H7 (cell line): ENCODE data around the gene TXNDC17. TPM values are rescaled to one million over a fixed set of nuclear protein-coding genes. Genes with fewer than 3 reads are reported as not detected.
"Not testable (repeated sequence)": the region's sequence is repeated elsewhere in the genome, so short reads cannot be mapped to it uniquely, and the experiment has no call there.

Experiments used
- DNase-seq: peaks from one replicate; pipeline ENCODE4 v3.0.0; 2012
- H3K27me3 ChIP-seq: 2 replicates; pipeline ENCODE4 v1.6.0; 2011; ENCODE audit warnings: mild to moderate bottlenecking, low read length; ENCODE audit not compliant: control insufficient read depth, insufficient read depth
- H3K36me3 ChIP-seq: replicated peaks from 2 replicates; pipeline ENCODE4 v1.5.1; 2011; ENCODE audit warnings: low read length; ENCODE audit not compliant: control insufficient read depth, insufficient read depth
- H3K4me3 ChIP-seq: 2 replicates; pipeline ENCODE4 v1.5.1; 2011; ENCODE audit warnings: low read depth, mild to moderate bottlenecking, control low read depth, low read length, moderate library complexity; ENCODE audit not compliant: insufficient read depth
- total RNA-seq: library from RNA; depleted of rRNA; stranded (reverse); fragments of >200 nt; shearing (Covaris generic); gene quantifications from 2 replicates; pipeline ENCODE4 v1.2.3, GENCODE V29; 2014

The TXNDC17 gene
- total RNA-seq, 1 experiment from 2014 or later, result 172 TPM

DNA sequence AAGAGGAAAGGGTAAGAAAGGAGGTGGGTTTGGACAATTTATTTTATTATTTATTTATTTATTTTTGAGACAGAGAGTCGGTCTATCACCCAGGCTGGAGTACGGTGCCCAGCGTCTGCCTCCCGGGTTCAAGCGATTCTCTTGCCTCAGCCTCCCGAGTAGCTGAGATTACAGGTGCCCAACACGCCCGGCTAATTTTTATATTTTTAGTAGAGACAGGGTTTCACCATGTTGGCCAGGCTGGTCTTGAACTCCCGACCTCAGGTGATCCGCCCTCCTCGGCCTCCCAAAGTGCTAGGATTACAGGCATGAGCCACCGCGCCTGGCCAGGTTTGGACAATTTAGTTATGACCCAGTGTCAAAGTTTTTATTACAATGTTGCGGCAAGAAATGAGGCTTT, 22.3 kb downstream of the TXNDC17 start:
- H3K27me3 ChIP-seq, H3K36me3 ChIP-seq, DNase-seq, H3K4me3 ChIP-seq: not testable (repeated sequence)

DNA sequence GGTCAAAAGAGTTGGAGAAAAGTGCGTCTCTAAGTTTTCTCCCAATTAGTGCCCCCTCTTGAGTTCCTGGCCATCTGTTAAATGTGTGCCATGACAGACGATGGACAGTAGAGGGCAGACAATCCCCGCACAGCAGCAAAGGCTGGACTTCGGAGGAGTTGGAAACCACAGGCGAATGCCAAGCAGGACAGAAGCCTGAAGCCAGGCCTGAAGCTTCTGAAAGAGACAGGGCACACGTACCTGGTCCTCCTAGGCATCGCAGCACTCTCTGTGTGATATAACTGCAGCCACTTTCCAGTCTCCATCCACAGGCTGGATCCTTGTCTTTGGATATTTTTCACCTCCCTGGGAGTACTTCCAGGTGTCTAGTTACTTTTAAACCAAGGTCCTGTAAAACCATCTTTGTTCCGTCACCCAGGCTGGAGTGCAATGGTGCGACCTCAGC, 25.2 kb downstream of the TXNDC17 start:
- Histone ChIP-seq H3K36me3 (no peaks in the 10 kb centered on the region), H3K4me3 (no peak overlapping the region), H3K27me3 (peaks cover 5% of the 10 kb centered on the region)
- DNase-seq, result peak; percentile 88

DNA sequence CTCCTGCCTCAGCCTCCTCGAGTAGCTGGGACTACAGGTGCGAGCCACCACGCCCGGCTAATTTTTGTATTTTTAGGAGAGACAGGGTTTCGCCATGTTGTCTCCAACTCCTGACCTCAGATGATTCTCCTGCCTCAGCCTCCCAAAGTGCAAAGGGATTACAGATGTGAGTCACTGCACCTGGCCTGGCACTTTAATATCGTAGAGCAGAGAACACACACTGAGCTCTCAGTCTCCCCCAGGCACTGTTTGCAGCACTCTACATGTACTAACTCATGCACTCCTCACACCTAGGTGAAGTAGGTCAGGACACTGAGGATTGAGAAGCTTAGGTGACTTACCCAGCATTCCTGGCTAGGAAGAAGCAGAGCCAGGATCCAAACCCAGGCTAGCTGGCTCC, 25.7 kb downstream of the TXNDC17 start:
- Histone ChIP-seq H3K27me3 (peaks cover 2% of the 10 kb centered on the region), H3K36me3 (no peaks in the 10 kb centered on the region), H3K4me3 (no peak overlapping the region)
- no peak for DNase-seq

DNA sequence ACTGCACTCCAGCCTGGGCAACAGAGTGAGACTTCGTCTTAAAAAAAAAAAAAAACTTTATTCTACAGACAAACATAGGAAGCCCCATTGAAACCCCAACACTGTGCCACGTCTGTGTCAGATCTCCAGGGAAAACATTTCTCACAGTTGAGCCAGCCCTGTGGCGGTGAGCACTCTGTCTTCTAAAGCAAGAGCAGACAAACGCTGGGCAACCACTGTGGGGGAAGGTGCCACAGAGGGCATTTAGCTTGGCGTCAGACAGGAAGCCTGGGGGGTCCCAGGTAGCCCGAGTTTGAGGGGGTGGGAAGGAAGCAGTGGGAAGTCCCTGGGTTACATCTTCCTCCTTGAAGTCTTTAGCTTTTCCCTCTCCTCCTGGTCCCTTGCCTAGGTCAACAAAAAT, 26.7 kb downstream of the TXNDC17 start:
- no peaks in the 10 kb centered on the region for H3K36me3 ChIP-seq
- H3K27me3 ChIP-seq, result peaks cover 1% of the 10 kb centered on the region
- H3K4me3 ChIP-seq, result no peak overlapping the region
- DNase-seq, result no peak

DNA sequence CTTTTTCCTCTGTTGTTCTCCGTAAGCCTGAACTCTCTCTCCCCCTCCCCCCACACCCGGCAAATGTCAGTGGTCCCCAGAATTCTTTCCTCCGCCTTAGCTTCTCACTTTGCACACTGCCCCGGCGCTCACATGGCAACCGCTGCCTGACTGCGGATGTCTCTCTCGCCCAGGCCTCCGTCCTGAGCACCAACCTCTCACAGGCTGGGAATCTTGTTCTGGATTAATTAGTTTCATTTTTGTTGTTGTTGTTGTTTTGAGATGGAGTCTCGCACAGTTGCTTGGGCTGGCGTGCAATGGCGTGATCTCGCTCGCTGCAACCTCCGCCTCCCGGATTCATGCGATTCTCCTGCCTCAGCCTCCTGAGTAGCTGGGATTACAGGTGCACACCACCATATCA, 27.4 kb downstream of the TXNDC17 start:
- Histone ChIP-seq H3K36me3 (no peaks in the 10 kb centered on the region), H3K4me3 (no peak overlapping the region), H3K27me3 (peaks cover 1% of the 10 kb centered on the region)
- no peak for DNase-seq

DNA sequence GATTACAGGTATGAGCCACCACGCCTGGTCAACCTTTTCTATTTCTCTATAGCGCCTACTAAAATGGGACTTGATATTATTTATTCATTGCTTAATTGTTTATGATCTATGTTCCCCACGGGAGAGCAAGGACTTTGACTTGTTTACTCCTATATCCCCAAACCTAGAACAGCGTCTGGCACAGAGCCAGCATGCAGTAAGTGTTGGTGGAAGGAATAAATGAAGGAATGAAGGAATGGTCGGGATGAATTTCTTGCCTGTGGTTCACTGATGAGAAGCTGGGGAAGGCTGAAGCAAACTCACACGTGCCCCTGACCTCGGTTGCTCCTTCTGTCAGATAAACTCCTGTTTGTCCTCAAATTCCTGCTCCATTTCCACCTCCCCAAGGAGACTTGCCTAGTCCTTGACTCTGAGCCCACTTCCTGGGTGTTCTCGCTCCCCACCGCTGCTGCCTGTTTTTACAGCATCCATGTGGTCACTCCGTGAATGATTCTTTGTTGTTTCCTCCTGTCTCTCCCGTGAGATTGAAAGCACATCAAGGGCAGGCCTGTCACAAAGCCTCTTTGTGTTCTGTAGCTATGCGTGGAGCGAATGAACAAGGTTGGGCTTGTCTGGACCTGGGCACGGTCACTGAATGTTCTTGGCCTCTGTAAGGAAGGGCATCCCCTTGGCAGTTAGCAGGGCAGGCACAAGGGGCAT, 28.0 kb downstream of the TXNDC17 start:
- DNase-seq, result no peak
- Histone ChIP-seq H3K4me3 (no peak overlapping the region), H3K27me3 (peaks cover 1% of the 10 kb centered on the region), H3K36me3 (no peaks in the 10 kb centered on the region)

DNA sequence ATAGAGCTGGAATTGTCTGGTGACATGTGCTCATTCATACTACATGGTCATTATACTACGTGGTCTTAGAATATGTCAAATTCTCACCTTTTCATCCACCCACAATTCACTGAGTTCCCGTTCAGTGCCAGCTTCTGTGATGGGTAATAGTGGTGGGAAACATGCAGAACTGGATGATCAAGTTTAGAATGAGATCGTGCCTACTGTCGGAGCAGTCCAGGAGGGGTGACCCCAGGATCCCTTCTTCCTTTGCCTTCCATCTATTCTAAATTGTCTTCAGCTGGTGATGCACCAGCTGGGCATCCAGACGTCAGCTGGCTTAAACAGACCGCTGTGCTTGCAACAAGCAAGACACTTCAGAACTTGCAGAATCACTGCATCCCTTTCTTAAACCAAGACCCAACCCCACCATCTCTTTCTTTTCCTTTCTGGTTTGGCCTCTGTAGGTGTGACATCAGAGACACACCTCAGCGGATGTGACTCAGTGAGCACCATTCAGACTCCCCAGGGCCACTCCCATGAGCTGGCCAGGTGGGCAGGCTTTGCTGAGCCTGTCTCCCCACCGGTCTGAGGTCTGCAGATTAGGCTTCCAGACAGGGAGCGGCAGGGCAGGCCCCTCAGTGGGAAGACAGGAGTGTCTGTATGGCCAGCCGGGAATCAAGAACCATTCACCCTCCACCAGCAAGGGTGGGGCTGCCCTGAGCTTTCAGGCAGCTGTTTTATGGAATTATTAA, 28.8 kb downstream of the TXNDC17 start:
- no peak for DNase-seq
- no peaks in the 10 kb centered on the region for H3K36me3 ChIP-seq
- H3K27me3 ChIP-seq, result peaks cover 1% of the 10 kb centered on the region
- H3K4me3 ChIP-seq, result no peak overlapping the region

DNA sequence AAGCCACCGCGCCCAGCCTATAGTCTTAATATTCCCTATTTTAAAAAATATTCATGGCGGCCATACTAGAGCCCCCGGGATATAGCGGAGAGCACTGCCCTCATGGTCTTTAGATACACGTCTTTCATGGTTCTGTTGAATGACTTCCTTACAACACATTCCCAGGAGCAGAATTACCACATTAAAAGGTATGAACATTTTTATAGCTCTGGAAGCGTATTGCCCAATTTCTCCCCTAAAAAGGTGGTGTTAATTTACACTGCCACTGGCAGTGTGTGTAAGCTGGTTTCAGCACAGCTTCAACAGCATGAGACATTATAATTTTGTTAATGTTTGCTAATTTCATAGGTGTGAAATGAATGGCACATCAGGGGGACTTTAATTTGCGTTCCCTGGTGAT, 29.7 kb downstream of the TXNDC17 start:
- no peaks in the 10 kb centered on the region for H3K36me3 ChIP-seq
- no peaks in the 10 kb centered on the region; the same call in 1 of the 2 replicates for H3K27me3 ChIP-seq
- DNase-seq, result no peak
- no peak overlapping the region for H3K4me3 ChIP-seq

DNA sequence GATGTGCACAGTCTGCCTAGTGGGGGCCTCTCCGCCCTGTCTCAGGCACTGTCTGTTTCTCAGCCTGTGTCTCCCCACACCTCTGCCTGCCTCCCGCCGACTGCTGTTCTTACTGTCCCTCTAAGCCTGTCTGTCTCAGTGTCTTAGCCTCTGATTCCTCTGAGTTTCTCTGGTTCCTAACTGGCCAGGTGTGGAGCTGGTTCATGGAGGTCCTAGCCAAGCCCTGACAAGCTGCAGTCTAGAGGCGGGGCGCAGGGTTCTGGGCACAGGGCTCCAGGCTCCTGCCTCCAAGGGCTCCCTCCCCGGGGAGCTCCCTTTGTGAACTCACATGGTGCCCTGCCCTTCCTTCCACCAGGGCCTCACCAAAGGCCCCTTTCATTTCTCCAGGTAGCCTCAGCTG, 30.1 kb downstream of the TXNDC17 start:
- Histone ChIP-seq H3K36me3 (no peaks in the 10 kb centered on the region), H3K4me3 (no peak overlapping the region), H3K27me3 (no peaks in the 10 kb centered on the region; the same call in 1 of the 2 replicates)
- no peak for DNase-seq

DNA sequence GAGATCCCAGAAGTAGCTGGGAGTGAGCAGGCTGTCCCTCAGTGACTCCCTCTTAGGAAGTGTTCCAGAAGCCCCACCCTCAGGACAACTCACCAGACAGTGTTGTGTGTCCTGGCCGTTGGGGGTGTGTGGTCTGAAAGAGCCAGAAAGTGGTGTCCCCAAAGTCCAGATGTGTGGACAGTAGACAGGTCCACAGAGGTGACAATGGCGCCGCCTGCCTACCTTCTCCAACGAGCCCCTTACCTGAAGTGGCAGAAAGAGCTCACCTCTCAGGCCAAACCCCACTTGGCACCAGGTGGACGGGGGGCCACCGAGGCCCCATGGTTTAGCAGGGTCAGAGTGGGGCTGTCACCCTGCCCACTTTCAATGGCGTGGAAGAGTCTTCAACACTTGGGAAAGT, 30.6 kb downstream of the TXNDC17 start:
- no peak for DNase-seq
- Histone ChIP-seq H3K4me3 (no peak overlapping the region), H3K36me3 (no peaks in the 10 kb centered on the region), H3K27me3 (no peaks in the 10 kb centered on the region; the same call in 1 of the 2 replicates)

DNA sequence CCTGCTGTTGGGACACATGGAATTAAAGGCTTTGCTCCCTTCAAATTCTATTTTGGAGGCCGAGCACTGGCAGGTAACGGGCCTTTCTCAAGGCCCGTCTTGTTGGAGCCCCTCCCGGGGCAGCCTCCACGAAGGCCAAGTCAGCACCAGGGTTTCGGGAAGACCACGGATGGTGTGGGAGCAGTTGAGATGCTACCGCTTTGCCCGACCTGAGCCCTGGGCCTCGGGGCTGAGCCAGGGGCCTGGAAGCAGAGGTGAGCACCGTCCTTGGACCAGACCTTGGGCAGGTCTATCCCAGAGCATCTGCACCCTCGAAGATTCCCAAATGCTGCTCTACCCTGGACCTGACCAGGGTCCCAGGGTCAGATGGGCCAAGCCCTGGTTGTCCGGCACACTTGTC, 33.7 kb downstream of the TXNDC17 start:
- H3K27me3 ChIP-seq, result no peaks in the 10 kb centered on the region
- no peak overlapping the region for H3K4me3 ChIP-seq
- H3K36me3 ChIP-seq, result no peaks in the 10 kb centered on the region
- DNase-seq, result no peak

DNA sequence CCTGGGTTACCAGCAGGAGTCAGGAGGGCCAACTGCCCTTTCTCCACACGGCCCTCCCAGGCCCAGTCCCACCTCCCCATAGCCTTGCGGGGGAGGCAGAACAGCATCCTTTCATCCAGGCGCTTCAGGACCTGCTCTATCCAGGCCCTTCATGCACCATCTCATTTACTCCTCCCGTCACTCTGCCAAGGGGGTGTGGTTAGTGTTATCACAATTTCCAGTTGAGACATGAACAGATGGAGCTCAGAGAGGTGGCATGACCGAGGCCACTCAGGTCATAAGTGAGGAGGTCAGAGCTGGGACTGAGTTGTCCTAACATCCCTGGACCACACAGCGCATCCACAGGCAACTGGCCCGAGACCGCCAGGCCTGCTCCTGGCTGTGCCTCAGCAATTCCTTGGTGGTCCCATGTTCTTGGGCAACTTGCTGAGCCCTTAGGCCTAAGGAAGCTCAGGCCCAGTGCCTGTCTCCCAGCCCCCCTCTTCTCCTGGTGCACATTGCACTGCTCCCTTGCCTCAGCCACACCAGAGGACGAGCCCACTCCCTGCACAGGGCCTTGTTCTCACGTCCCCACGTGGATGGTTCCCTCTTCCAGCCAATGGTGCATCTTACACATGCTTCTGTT, 34.5 kb downstream of the TXNDC17 start:
- Histone ChIP-seq H3K27me3 (no peaks in the 10 kb centered on the region), H3K4me3 (no peak overlapping the region), H3K36me3 (no peaks in the 10 kb centered on the region)
- DNase-seq, result no peak

DNA sequence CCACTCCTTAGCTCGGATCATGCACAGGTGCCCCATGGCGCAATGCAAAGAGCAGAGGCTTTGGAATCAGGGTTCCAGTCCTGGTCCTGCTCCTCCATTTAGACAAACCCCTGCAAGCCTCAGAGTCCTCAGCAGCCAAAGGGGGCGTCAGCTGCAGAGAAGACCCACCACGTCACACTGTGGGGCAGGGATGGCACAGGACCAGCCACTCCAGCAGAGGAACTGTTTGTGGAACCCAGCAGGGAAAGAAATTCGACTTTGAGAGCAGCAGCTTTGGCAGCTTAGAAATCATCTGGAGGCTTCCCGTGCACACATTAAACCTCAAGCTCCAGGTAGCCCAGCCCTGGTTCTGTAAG, 35.9 kb downstream of the TXNDC17 start:
- Histone ChIP-seq H3K27me3 (no peaks in the 10 kb centered on the region), H3K36me3 (no peaks in the 10 kb centered on the region), H3K4me3 (no peak overlapping the region)
- DNase-seq, result no peak

DNA sequence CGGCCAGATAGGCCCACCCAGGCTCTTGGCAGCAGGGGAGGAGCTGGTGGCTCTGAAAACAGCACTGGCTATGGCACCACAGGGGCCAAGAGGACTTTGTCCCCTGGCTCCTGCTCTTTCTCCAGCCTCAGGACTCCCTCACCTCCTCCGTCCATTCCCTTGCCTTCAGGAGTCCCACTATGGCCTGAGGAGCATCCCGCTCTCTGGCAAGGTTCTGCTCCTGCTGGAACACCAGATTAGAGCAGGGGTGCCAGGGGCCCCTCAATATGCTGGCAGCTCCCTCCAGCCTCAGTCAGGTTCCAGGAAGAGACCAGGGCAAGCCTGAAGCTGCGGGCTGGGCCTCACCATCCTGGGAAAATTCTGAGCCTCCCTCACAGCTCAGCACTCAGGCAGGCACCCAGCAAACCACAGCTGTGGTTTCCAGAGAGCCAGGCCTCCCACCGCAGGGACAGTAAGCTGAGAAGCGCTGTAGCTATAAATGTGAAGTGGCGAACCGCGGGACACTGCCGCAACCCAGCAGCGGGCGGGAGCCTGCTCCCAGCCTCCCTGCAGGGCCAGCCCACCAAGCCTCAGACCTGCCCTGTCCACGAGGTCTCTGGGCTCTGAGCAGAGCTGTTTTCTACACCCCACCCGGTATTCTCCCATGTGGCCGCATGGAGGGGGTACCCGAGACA, 36.4 kb downstream of the TXNDC17 start:
- Histone ChIP-seq H3K36me3 (no peaks in the 10 kb centered on the region), H3K4me3 (no peak overlapping the region), H3K27me3 (no peaks in the 10 kb centered on the region)
- peak; percentile 59 for DNase-seq

DNA sequence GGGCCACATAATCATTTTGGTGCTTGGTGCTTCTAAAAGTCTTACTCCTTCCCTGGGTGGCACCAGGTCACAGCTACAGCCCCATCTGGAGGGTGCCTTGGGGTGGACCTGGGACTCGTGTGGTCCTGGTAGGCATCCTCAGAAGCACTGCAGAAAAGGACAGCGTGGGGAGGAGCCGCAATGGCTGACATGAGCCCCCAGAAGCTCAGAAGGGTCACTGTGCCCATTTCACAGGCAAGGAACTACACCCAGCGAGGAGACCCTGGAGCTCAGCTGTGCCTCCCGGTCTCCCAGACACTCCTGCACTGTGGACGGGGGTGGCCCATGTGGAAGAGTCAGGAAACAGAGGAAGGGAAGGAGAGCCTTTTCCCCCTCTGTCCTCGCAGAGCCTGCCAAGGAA, 37.1 kb downstream of the TXNDC17 start:
- Histone ChIP-seq H3K4me3 (no peak overlapping the region), H3K36me3 (no peaks in the 10 kb centered on the region), H3K27me3 (no peaks in the 10 kb centered on the region)
- no peak for DNase-seq
